GM12892 (cell line): ENCODE measurements around the gene CTSF.

Source experiments
- POLR2A ChIP-seq: IDR thresholded peaks from 2 replicates; pipeline ENCODE4 v1.6.1; 2011; ENCODE audit warnings: low read depth, low read length, control low read depth
- POLR2AphosphoS5 ChIP-seq: IDR thresholded peaks from 2 replicates; pipeline ENCODE4 v1.6.1; 2011; ENCODE audit warnings: low read depth, low read length, control low read depth
- TAF1 ChIP-seq: IDR thresholded peaks from 2 replicates; pipeline ENCODE4 v1.6.1; 2011; ENCODE audit warnings: low read depth, mild to moderate bottlenecking, control low read depth, low read length, borderline replicate concordance

- TF ChIP-seq POLR2AphosphoS5 = no peak
- TF ChIP-seq TAF1 = no peak
- no peak for TF ChIP-seq POLR2A
Measured at GRCh38 chr11:66562275-66562674, 6.1 kb downstream of the CTSF start.
